Heart left ventricle (tissue), 13 donors: ENCODE data around the gene CDC42.
"Not testable (repeated sequence)": the region's sequence is repeated elsewhere in the genome, so short reads cannot be mapped to it uniquely, and the experiment has no call there.

Experiments
- POLR2A ChIP-seq, 2 donors: fragments of 450-650 bp; IDR thresholded peaks; one replicate each; pipeline ENCODE4 v1.6.1; 2017; ENCODE audit warnings: antibody characterized with exemption in 2 of 2, mild to moderate bottlenecking in 2 of 2, moderate library complexity in 2 of 2
- TF ChIP-seq, protein P1 (sequence below), 12 donors: fragments of 200-600 bp; sonication (generic) in 4 of 12; IDR thresholded peaks; one replicate each; pipeline versions ENCODE4 v1.5.0 to v1.8.0; 2018 to 2022; ENCODE audit warnings: antibody characterized with exemption in 12 of 12, mild to moderate bottlenecking in 5 of 12
- donor health status: ischemic (EF 13 %, LVEDD 7.1; RV severe dilation, severe dysfunction).
- donor health status: DM: no; HTN: yes; CAD: no.
- donor health status: DM: no; HTN: no; CAD: no.
- donor health status: ischemic (EF 25% LVEDD 6.9; RV normal size, moderate dysfunction).
- donor health status: ischemic (EF 25% LVEDD 5.7; RV mildly dilated, moderate dysfunction).
- donor health status: ischemic (EF 35%, LVEDD 5.7; RV mildly dilated, moderate dysfunction).
- donor health status: nonischemic (EF 11% LVEDD 7.7; RV severe dilation, severe dysfunction).
- donor health status: DM: yes; HTN: yes; CAD: no.
- donor health status: PGD.
- donor health status: ischemic (EF 29% LVEDD 5.4; RV normal size, mild dysfunction).
- donor health status: nonischemic (EF 23%, LVEDD 6.1; RV moderate dilation, normal function).

DNA sequence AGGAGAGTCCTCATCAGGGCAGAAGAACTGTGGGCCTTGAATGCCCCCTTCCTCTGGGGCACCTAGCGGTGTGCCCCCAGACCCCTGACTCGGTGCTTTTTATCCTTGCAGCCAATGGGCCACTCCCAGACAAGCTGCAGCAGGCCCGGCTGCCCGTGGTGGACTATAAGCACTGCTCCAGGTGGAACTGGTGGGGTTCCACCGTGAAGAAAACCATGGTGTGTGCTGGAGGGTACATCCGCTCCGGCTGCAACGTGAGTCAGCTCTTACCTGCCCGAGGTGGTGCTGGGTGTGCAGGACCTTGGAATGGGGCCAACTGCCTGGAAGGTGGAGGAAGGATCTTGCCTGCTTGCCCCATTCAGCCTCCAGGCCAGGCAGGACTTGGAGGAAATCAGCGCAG, 45.2 kb upstream of the CDC42 start:
- TF ChIP-seq, protein P1, sequence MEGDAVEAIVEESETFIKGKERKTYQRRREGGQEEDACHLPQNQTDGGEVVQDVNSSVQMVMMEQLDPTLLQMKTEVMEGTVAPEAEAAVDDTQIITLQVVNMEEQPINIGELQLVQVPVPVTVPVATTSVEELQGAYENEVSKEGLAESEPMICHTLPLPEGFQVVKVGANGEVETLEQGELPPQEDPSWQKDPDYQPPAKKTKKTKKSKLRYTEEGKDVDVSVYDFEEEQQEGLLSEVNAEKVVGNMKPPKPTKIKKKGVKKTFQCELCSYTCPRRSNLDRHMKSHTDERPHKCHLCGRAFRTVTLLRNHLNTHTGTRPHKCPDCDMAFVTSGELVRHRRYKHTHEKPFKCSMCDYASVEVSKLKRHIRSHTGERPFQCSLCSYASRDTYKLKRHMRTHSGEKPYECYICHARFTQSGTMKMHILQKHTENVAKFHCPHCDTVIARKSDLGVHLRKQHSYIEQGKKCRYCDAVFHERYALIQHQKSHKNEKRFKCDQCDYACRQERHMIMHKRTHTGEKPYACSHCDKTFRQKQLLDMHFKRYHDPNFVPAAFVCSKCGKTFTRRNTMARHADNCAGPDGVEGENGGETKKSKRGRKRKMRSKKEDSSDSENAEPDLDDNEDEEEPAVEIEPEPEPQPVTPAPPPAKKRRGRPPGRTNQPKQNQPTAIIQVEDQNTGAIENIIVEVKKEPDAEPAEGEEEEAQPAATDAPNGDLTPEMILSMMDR (IDR thresholded peaks at IDR 0.05): not testable (repeated sequence)
- not testable (repeated sequence) for TF ChIP-seq POLR2A (IDR thresholded peaks at IDR 0.05)
